Osteoblast (primary cell): Measurements from ENCODE around the gene DCXR. TPM values are rescaled to one million over a fixed set of nuclear protein-coding genes. Genes with fewer than 3 reads are reported as not detected.

Experiments used
- DNase-seq: peaks from one replicate; pipeline ENCODE4 v3.0.0; 2011; ENCODE audit warnings: low spot score, mixed read lengths; ENCODE audit not compliant: insufficient read length; ENCODE audit errors: missing footprints
- H2AFZ ChIP-seq: 2 replicates; pipeline ENCODE4 v1.6.0; 2011; ENCODE audit warnings: mild to moderate bottlenecking, low read length
- H3K27ac ChIP-seq: 2 replicates; pipeline ENCODE4 v1.5.1; 2011; ENCODE audit warnings: mild to moderate bottlenecking, low read depth, low read length, moderate library complexity
- H3K27me3 ChIP-seq: 2 replicates; pipeline ENCODE4 v1.6.0; 2012; ENCODE audit warnings: mild to moderate bottlenecking, control low read depth, inconsistent platforms, low read length, moderate library complexity; ENCODE audit not compliant: insufficient read depth
- H3K36me3 ChIP-seq: 2 replicates; pipeline ENCODE4 v1.5.1; 2011; ENCODE audit warnings: mild to moderate bottlenecking, low read length, control low read depth, moderate library complexity; ENCODE audit not compliant: insufficient read depth
- H3K4me1 ChIP-seq: 2 replicates; pipeline ENCODE4 v1.5.1; 2011; ENCODE audit warnings: mild to moderate bottlenecking, low read length, control low read depth, moderate library complexity; ENCODE audit not compliant: insufficient read depth
- H3K4me2 ChIP-seq: 2 replicates; pipeline ENCODE4 v1.6.0; 2011; ENCODE audit warnings: mild to moderate bottlenecking, low read length; ENCODE audit not compliant: insufficient read depth
- H3K4me3 ChIP-seq: fragments of 200-600 bp; sonication (generic); 3 replicates; pipeline ENCODE4 v1.5.1; 2012; ENCODE audit warnings: mild to moderate bottlenecking, low read length, inconsistent platforms; ENCODE audit not compliant: insufficient read depth
- H3K79me2 ChIP-seq: 2 replicates; pipeline ENCODE4 v1.6.0; 2012; ENCODE audit warnings: mild to moderate bottlenecking, low read length, control low read depth, inconsistent platforms; ENCODE audit not compliant: insufficient read depth
- H3K9me3 ChIP-seq: 2 replicates; pipeline ENCODE4 v1.5.1; 2011; ENCODE audit warnings: low read depth, low read length, control low read depth
- H4K20me1 ChIP-seq: 2 replicates; pipeline ENCODE4 v1.6.0; 2012; ENCODE audit warnings: mild to moderate bottlenecking, low read length, control low read depth; ENCODE audit not compliant: insufficient read depth
- total RNA-seq: library from RNA; depleted of rRNA; stranded (reverse); fragments of >200 nt; gene quantifications from 2 replicates; pipeline ENCODE4 v1.2.3, GENCODE V29; 2012
- TF ChIP-seq, protein P1 (sequence below): IDR thresholded peaks from 2 replicates; pipeline ENCODE4 v1.5.1; 2011; ENCODE audit warnings: mild to moderate bottlenecking, low read depth, low read length, moderate library complexity; ENCODE audit errors: extremely low read depth

The DCXR gene
- total RNA-seq, 1 donor, result 31.8 TPM

DNA sequence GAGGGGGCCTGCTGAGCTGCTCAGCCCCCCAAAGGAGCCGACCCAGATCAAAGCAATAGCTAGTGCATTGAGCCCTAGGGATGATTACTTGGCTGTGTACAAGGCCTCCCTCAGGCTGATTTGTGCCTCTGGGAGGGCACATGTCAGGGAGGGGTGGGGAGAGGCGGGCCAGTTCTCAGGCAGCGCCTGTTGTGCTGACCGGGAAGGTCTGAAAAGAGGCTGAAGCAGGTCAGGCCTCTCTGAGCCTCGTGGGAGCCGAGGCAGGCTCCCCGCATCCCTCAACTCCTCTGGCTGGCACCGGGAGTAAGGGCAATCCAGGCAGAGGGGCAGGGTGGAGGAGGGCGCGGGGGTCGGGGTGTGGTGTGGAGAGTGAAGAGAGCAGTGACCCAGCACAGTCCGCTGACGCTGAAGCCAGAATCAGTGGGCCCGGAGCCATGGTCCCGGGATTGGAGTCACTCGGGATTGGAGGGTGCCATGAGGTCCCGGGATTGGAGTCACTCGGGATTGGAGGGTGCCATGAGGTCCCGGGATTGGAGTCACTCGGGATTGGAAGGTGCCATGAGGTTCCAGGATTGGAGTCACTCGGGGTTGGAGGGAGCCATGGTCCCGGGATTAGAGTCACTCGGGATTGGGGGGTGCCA lies 3.0 kb downstream of the DCXR start:
- H2AFZ ChIP-seq, result no peak overlapping the region
- H3K4me1 ChIP-seq, result peaks cover 21% of the 10 kb centered on the region
- H3K27ac ChIP-seq, result no peak overlapping the region
- no peak for DNase-seq
- no peak overlapping the region for H3K4me2 ChIP-seq
- H3K9me3 ChIP-seq, result no peaks in the 10 kb centered on the region
- no peaks in the 10 kb centered on the region for H3K27me3 ChIP-seq
- H4K20me1 ChIP-seq, result peaks cover 5% of the 10 kb centered on the region
- H3K36me3 ChIP-seq, result no peaks in the 10 kb centered on the region
- no peaks in the 10 kb centered on the region for H3K79me2 ChIP-seq
- TF ChIP-seq, protein P1, sequence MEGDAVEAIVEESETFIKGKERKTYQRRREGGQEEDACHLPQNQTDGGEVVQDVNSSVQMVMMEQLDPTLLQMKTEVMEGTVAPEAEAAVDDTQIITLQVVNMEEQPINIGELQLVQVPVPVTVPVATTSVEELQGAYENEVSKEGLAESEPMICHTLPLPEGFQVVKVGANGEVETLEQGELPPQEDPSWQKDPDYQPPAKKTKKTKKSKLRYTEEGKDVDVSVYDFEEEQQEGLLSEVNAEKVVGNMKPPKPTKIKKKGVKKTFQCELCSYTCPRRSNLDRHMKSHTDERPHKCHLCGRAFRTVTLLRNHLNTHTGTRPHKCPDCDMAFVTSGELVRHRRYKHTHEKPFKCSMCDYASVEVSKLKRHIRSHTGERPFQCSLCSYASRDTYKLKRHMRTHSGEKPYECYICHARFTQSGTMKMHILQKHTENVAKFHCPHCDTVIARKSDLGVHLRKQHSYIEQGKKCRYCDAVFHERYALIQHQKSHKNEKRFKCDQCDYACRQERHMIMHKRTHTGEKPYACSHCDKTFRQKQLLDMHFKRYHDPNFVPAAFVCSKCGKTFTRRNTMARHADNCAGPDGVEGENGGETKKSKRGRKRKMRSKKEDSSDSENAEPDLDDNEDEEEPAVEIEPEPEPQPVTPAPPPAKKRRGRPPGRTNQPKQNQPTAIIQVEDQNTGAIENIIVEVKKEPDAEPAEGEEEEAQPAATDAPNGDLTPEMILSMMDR, result no peak
- no peak overlapping the region for H3K4me3 ChIP-seq

DNA sequence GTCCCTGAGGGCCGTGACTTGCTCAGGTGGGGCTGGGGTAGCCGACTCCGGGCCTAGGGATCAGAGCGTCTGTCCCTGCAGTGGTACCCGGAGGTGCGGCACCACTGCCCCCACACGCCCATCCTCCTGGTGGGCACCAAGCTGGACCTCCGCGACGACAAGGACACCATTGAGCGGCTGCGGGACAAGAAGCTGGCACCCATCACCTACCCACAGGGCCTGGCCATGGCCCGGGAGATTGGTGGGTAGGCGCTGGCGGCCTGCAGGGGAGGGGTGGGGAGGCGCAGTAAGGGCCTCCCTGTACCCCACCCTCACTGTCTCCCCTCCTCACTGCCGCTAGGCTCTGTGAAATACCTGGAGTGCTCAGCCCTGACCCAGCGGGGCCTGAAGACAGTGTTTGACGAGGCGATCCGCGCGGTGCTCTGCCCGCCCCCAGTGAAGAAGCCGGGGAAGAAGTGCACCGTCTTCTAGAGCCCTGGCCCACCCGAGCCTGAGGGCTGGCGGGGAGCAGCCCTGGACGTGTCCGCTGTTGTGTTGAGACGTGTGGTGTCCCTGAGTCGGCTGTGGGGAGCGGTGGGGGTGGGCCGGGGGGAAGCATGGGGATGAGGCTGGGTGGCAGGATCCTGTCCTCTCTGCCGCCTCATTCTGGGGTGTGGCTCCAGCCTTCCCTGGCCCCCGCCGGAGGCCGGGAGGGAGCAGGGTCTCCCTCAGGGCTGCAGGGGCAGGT lies 4.0 kb downstream of the DCXR start:
- TF ChIP-seq, protein P1, result no peak
- Histone ChIP-seq H3K4me3 (no peak overlapping the region), H2AFZ (no peak overlapping the region), H4K20me1 (peaks cover 5% of the 10 kb centered on the region), H3K27ac (no peak overlapping the region), H3K27me3 (no peaks in the 10 kb centered on the region), H3K36me3 (no peaks in the 10 kb centered on the region), H3K4me2 (no peak overlapping the region), H3K79me2 (no peaks in the 10 kb centered on the region), H3K9me3 (no peaks in the 10 kb centered on the region), H3K4me1 (peaks cover 21% of the 10 kb centered on the region)
- DNase-seq, result no peak

DNA sequence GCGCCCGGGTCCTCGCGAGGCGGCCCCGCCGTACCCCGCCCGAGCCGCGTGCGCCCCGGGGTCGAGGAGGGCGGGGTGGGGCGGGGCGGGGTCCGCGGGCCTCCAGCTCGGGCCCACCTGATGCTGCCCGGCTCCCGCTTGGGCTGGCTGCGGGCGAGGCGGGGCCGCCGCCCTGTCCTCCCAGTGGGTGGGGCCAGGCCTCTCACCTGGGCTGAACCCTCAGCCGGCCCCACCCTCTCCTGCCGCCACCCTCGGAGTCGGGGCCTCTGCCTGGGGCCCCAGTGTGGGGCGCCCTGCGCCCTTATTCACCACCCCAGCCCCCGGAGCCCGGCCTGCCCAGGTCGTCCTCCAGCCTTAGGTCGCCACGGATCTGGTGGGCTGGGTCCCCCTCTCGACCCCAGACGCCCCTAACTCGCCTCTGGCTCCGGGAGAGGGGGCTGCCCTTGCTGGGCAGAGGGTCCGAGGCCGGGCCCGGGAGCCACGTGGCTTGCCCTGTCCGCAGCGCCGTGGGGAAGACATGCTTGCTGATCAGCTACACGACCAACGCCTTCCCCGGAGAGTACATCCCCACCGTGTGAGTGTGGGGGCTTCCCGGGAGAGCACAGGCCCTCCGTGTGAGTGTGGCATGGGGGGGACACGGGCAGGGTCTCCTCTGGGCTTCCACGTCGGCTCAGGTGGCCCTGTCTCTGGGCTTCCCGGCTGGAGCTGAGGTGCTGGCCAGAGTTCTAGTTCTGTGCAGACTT lies 5.4 kb downstream of the DCXR start:
- H3K9me3 ChIP-seq, result no peaks in the 10 kb centered on the region
- H3K4me1 ChIP-seq, result peaks cover 16% of the 10 kb centered on the region

More for the DNA sequence above, 5.4 kb downstream of the DCXR start:
- Histone ChIP-seq H3K27ac (no peak overlapping the region), H3K36me3 (no peaks in the 10 kb centered on the region), H4K20me1 (peaks cover 5% of the 10 kb centered on the region), H3K4me3 (peak overlapping the region; percentile 43), H3K4me2 (peak overlapping the region; percentile 60), H2AFZ (no peak overlapping the region), H3K27me3 (no peaks in the 10 kb centered on the region), H3K79me2 (no peaks in the 10 kb centered on the region)
- TF ChIP-seq, protein P1, result no peak
- no peak for DNase-seq
